H9 (cell line): ENCODE results near the gene DCANP1. TPM values are rescaled to one million over a fixed set of nuclear protein-coding genes. Genes with fewer than 3 reads are reported as not detected.

Source experiments
- DNase-seq: peaks from one replicate; pipeline ENCODE4 v3.0.0-alpha.2; 2017
- H2AFZ ChIP-seq: one replicate; pipeline ENCODE4 v1.6.1; 2013; ENCODE audit warnings: mild to moderate bottlenecking, low read length, control low read depth, moderate library complexity
- H2AK5ac ChIP-seq: 2 replicates; pipeline ENCODE4 v1.6.1; 2013; ENCODE audit warnings: low read length, control low read depth, mixed read lengths; ENCODE audit not compliant: insufficient read length
- H2BK120ac ChIP-seq: one replicate; pipeline ENCODE4 v1.6.1; 2013; ENCODE audit warnings: low read depth, mild to moderate bottlenecking, low read length, control low read depth, inconsistent platforms; ENCODE audit not compliant: poor library complexity, severe bottlenecking
- H2BK12ac ChIP-seq: 2 replicates; pipeline ENCODE4 v1.6.1; 2013; ENCODE audit warnings: low read length, control low read depth, mixed read lengths, low read depth; ENCODE audit not compliant: insufficient read length
- H2BK15ac ChIP-seq: 2 replicates; pipeline ENCODE4 v1.6.1; 2013; ENCODE audit warnings: low read depth, low read length, control low read depth
- H2BK20ac ChIP-seq: one replicate; pipeline ENCODE4 v1.6.1; 2013; ENCODE audit warnings: low read depth, mild to moderate bottlenecking, low read length, control low read depth, inconsistent platforms; ENCODE audit not compliant: poor library complexity, severe bottlenecking
- H2BK5ac ChIP-seq: 2 replicates; pipeline ENCODE4 v1.6.1; 2013; ENCODE audit warnings: low read length, control low read depth, mixed read lengths; ENCODE audit not compliant: insufficient read length
- H3K14ac ChIP-seq: 2 replicates; pipeline ENCODE4 v1.6.1; 2013; ENCODE audit warnings: low read length, control low read depth; ENCODE audit not compliant: insufficient read depth
- H3K18ac ChIP-seq: 2 replicates; pipeline ENCODE4 v1.6.1; 2013; ENCODE audit warnings: low read depth, mild to moderate bottlenecking, mixed read lengths, low read length, control low read depth; ENCODE audit not compliant: insufficient read length
- H3K23ac ChIP-seq: 2 replicates; pipeline ENCODE4 v1.6.1; 2013; ENCODE audit warnings: low read length, control low read depth, mixed read lengths, low read depth; ENCODE audit not compliant: insufficient read length
- H3K23me2 ChIP-seq: 2 replicates; pipeline ENCODE4 v1.6.1; 2013; ENCODE audit warnings: low read depth, mild to moderate bottlenecking, mixed read lengths, low read length, control low read depth; ENCODE audit not compliant: insufficient read length, poor library complexity, severe bottlenecking
- H3K27ac ChIP-seq: 2 replicates; pipeline ENCODE4 v1.5.1; 2013; ENCODE audit warnings: low read length, control low read depth, mixed read lengths, low read depth; ENCODE audit not compliant: insufficient read length
- H3K27me3 ChIP-seq: 2 replicates; pipeline ENCODE4 v1.6.1; 2013; ENCODE audit warnings: low read length, control low read depth, inconsistent platforms; ENCODE audit not compliant: insufficient read depth
- H3K4ac ChIP-seq: 2 replicates; pipeline ENCODE4 v1.6.1; 2013; ENCODE audit warnings: low read depth, mild to moderate bottlenecking, control low read depth, inconsistent platforms, low read length, moderate library complexity
- H3K4me1 ChIP-seq: 2 replicates; pipeline ENCODE4 v1.6.1; 2013; ENCODE audit warnings: low read length, control low read depth, inconsistent platforms; ENCODE audit not compliant: insufficient read depth
- H3K4me2 ChIP-seq: 2 replicates; pipeline ENCODE4 v1.6.1; 2013; ENCODE audit warnings: low read length, control low read depth, mixed read lengths; ENCODE audit not compliant: insufficient read length, insufficient read depth
- H3K56ac ChIP-seq: 2 replicates; pipeline ENCODE4 v1.6.1; 2013; ENCODE audit warnings: low read depth, mild to moderate bottlenecking, mixed read lengths, low read length, control low read depth; ENCODE audit not compliant: insufficient read length
- H3K79me1 ChIP-seq: 2 replicates; pipeline ENCODE4 v1.6.1; 2013; ENCODE audit warnings: low read depth, mild to moderate bottlenecking, moderate library complexity, low read length, control low read depth, inconsistent platforms; ENCODE audit not compliant: insufficient read depth, poor library complexity, severe bottlenecking
- H3K79me2 ChIP-seq: 2 replicates; pipeline ENCODE4 v1.6.1; 2013; ENCODE audit warnings: low read length, control low read depth, inconsistent platforms; ENCODE audit not compliant: insufficient read depth
- H3K9ac ChIP-seq: 2 replicates; pipeline ENCODE4 v1.6.1; 2013; ENCODE audit warnings: low read length, control low read depth, mixed read lengths; ENCODE audit not compliant: insufficient read length; ENCODE audit errors: extremely low read depth
- H3K9me3 ChIP-seq: one replicate; pipeline ENCODE4 v1.6.1; 2013; ENCODE audit warnings: low read depth, low read length, inconsistent platforms; ENCODE audit not compliant: control insufficient read depth
- H3T11ph ChIP-seq: one replicate; pipeline ENCODE4 v1.6.1; 2013; ENCODE audit warnings: mild to moderate bottlenecking, low read length, control low read depth, inconsistent platforms
- H4K20me1 ChIP-seq: one replicate; pipeline ENCODE4 v1.6.1; 2013; ENCODE audit not compliant: control insufficient read depth, insufficient read length, insufficient read depth
- H4K5ac ChIP-seq: 2 replicates; pipeline ENCODE4 v1.6.1; 2013; ENCODE audit warnings: low read depth, mild to moderate bottlenecking, mixed read lengths, low read length, control low read depth; ENCODE audit not compliant: insufficient read length
- H4K8ac ChIP-seq: replicated peaks from 2 replicates; pipeline ENCODE4 v1.6.1; 2013; ENCODE audit warnings: low read length, control low read depth, mixed read lengths, low read depth; ENCODE audit not compliant: insufficient read length
- H4K91ac ChIP-seq: 2 replicates; pipeline ENCODE4 v1.6.1; 2013; ENCODE audit warnings: low read depth, mild to moderate bottlenecking, moderate library complexity, mixed read lengths, low read length, control low read depth; ENCODE audit not compliant: insufficient read length
- H3K27ac Mint-ChIP-seq, 3 experiments: 2 replicates in 2 of 3; 3 replicates in 1 of 3; pipeline ENCODE4 v1.8.0; 2020 to 2021; ENCODE audit warnings: mixed read lengths in 3 of 3, mild to moderate bottlenecking in 1 of 3, moderate library complexity in 1 of 3
- H3K27me3 Mint-ChIP-seq: 2 replicates; pipeline ENCODE4 v1.8.0; 2021; ENCODE audit warnings: low read depth, mild to moderate bottlenecking, moderate library complexity, mixed read lengths
- H3K36me3 Mint-ChIP-seq, 3 experiments: 2 replicates in 2 of 3; 3 replicates in 1 of 3; pipeline ENCODE4 v1.8.0; 2020 to 2021; ENCODE audit warnings: low read depth in 3 of 3, mixed read lengths in 3 of 3; ENCODE audit not compliant: insufficient read depth in 1 of 3
- H3K4me1 Mint-ChIP-seq, 2 experiments: 2 replicates each; pipeline ENCODE4 v1.8.0; 2020; ENCODE audit warnings: mixed read lengths in 2 of 2
- H3K4me3 Mint-ChIP-seq, 2 experiments: 2 replicates in 1 of 2; 3 replicates in 1 of 2; pipeline ENCODE4 v1.8.0; 2020 to 2021; ENCODE audit warnings: mild to moderate bottlenecking in 2 of 2, mixed read lengths in 2 of 2, moderate library complexity in 1 of 2
- H3K9me3 Mint-ChIP-seq, 2 experiments: 2 replicates in 1 of 2; 3 replicates in 1 of 2; pipeline ENCODE4 v1.8.0; 2020; ENCODE audit warnings: mild to moderate bottlenecking in 2 of 2, mixed read lengths in 2 of 2, moderate library complexity in 1 of 2
- CTCF ChIP-seq: fragments of 200-600 bp; sonication (generic); conservative IDR thresholded peaks from 3 replicates; pipeline ENCODE4 v1.8.0; 2021; ENCODE audit warnings: antibody characterized with exemption, mild to moderate bottlenecking
- WGBS: extraction: QIAGEN DNeasy Blood & Tissue Kit; methylation state at CpG from one replicate; pipeline ENCODE4 v1.1.7; 2013; ENCODE audit warnings: missing lambda C conversion rate, low lambda C conversion rate, mixed read lengths; ENCODE audit not compliant: insufficient read length; ENCODE audit errors: extremely low coverage; 5-methylcytosine and 5-hydroxymethylcytosine counted together
- total RNA-seq: library from RNA; stranded (reverse); gene quantifications from 2 replicates; pipeline ENCODE4 v1.2.1, GENCODE V29; 2021

The DCANP1 gene
- total RNA-seq, 1 experiment from 2014 or later, result not detected

DNA sequence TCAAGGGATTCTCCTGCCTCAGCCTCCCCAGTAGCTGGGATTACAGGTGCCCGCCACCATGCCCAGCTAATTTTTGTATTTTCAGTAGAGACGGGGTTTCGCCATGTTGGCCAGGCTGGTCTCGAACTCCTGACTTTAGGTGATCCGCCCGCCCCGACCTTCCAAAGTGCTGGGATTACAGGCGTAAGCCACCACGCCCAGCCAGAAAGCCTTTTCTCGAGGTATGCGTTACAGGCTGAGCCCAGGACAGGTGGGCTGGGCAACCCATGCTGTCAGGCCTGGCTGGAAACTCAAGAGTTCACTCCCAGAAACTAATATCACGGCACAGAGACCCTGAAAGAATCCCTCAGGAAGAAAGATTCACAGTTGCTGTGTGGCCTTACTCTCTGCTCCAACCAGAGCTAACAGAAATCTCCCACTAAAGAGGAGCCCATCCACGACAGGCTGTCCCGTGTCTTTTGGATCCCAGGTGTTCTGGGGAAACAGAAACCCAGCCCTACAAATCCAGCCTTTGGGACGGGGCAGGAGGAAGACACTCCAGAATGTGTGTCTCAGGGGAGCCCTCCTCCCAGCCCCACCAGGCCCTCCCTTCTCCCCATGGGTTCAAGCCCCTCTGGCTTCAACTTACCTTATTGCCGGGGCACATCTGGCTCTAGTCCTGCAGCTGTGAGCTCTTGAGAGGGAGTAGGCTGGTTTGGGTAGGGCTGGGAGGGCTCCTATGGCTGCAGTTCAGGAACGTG is 4.6 kb upstream of the DCANP1 start:
- Histone ChIP-seq H3K27me3 (peaks cover 2% of the 10 kb centered on the region; the same call in 1 of the 2 replicates), H4K91ac (no peak overlapping the region), H3K56ac (no peak overlapping the region), H3K79me1 (no peaks in the 10 kb centered on the region), H2BK12ac (no peak overlapping the region), H3T11ph (no peak overlapping the region), H3K9ac (no peak overlapping the region), H3K23ac (no peak overlapping the region), H3K9me3 (no peaks in the 10 kb centered on the region), H2BK20ac (no peak overlapping the region), H3K18ac (no peak overlapping the region), H2AFZ (no peak overlapping the region), H4K20me1 (no peaks in the 10 kb centered on the region), H2AK5ac (no peak overlapping the region), H4K5ac (no peak overlapping the region), H3K27ac (no peak overlapping the region), H3K4me1 (no peaks in the 10 kb centered on the region), H3K14ac (no peak overlapping the region), H2BK15ac (no peak overlapping the region), H3K4me2 (no peak overlapping the region), H3K4ac (no peak overlapping the region), H3K23me2 (no peaks in the 10 kb centered on the region), H2BK120ac (no peak overlapping the region), H3K79me2 (no peaks in the 10 kb centered on the region), H2BK5ac (no peak overlapping the region), H4K8ac (no peak overlapping the region)
- Mint-ChIP-seq H3K9me3 (no peaks in the 10 kb centered on the region; a peak in 1 of 5 replicates), H3K27me3 (peaks cover 97% of the 10 kb centered on the region), H3K36me3 (no peaks in the 10 kb centered on the region), H3K4me3 (no peak overlapping the region), H3K27ac (no peak overlapping the region), H3K4me1 (peaks cover 4 to 6% of the 10 kb centered on the region in 2 experiments)
- no peak for TF ChIP-seq CTCF
- DNase-seq, result no peak
- WGBS, result no CpG with 5 or more reads among the region's 17 CpGs
